Panc1 (cell line): ENCODE data around the gene HSD17B1. TPM values are rescaled to one million over a fixed set of nuclear protein-coding genes. Genes with fewer than 3 reads are reported as not detected.

Source experiments
- ATAC-seq: fragments of 200-7000 bp; cut with Tn5 transposase; 2 replicates; pipeline ENCODE4 v1.9.1; 2020; ENCODE audit warnings: mild to moderate bottlenecking, moderate library complexity
- BruUV-seq: library from RNA; stranded (reverse); fragments of 400-500 nt; replicated peaks from 2 replicates; lab custom pipeline; 2021; lab: Mats Ljungman, UMichigan
- CTCF ChIA-PET: fragments of 300-600 bp; sonication (Branson Sonifier 250); formaldehyde crosslinking; loops from one replicate; lab custom pipeline; 2022; ENCODE audit warnings: antibody characterized with exemption; lab: Charles Lee
- POLR2A ChIA-PET: fragments of 300-600 bp; sonication (Branson Sonifier 250); formaldehyde crosslinking; loops from one replicate; lab custom pipeline; 2022; ENCODE audit warnings: antibody characterized with exemption; lab: Charles Lee
- DNase-seq: peaks from one replicate; pipeline ENCODE4 v3.0.0-alpha.2; 2010; ENCODE audit warnings: low read depth, low spot score
- H3K27ac ChIP-seq: 2 replicates; pipeline ENCODE4 v1.5.1; 2011; ENCODE audit warnings: mild to moderate bottlenecking, low read length, inconsistent platforms
- H3K27me3 ChIP-seq: fragments of 200-500 bp; sonication (Bioruptor generic); 2 replicates; pipeline ENCODE4 v1.6.0; 2014; ENCODE audit warnings: low read length, inconsistent platforms; ENCODE audit not compliant: control insufficient read depth, insufficient read depth
- H3K36me3 ChIP-seq: fragments of 200-500 bp; sonication (Bioruptor generic); 2 replicates; pipeline ENCODE4 v1.5.1; 2014; ENCODE audit warnings: inconsistent platforms, mild to moderate bottlenecking, low read length, moderate library complexity; ENCODE audit not compliant: control insufficient read depth, insufficient read depth
- H3K4me1 ChIP-seq: 2 replicates; pipeline ENCODE4 v1.5.1; 2011; ENCODE audit warnings: inconsistent platforms, mild to moderate bottlenecking, low read length, moderate library complexity; ENCODE audit not compliant: control insufficient read depth, insufficient read depth
- H3K4me3 ChIP-seq, 2 experiments: 2 replicates each; pipeline ENCODE4 v1.5.1; 2011 to 2012; ENCODE audit warnings: low read depth in 2 of 2, low read length in 2 of 2, mild to moderate bottlenecking in 2 of 2, inconsistent platforms in 1 of 2, moderate library complexity in 1 of 2
- H3K9me3 ChIP-seq: fragments of 200-500 bp; sonication (Bioruptor generic); 2 replicates; pipeline ENCODE4 v1.5.1; 2014; ENCODE audit warnings: low read depth, mild to moderate bottlenecking, inconsistent platforms, low read length, moderate library complexity; ENCODE audit not compliant: control insufficient read depth, insufficient read depth
- CTCF ChIP-seq: fragments of 450-650 bp; IDR thresholded peaks from 2 replicates; pipeline ENCODE4 v1.5.1; 2017; ENCODE audit warnings: mild to moderate bottlenecking
- POLR2AphosphoS5 ChIP-seq: IDR thresholded peaks from 2 replicates; pipeline ENCODE4 v1.6.1; 2012; ENCODE audit warnings: mild to moderate bottlenecking, low read depth, low read length, moderate library complexity
- REST ChIP-seq, 2 experiments: IDR thresholded peaks; 2 replicates each; pipeline ENCODE4 v1.6.1; 2011 to 2012; ENCODE audit warnings: low read depth in 2 of 2, control low read depth in 1 of 2, low read length in 1 of 2, mild to moderate bottlenecking in 1 of 2, moderate library complexity in 1 of 2; ENCODE audit not compliant: insufficient read depth in 1 of 2
- SIN3A ChIP-seq: IDR thresholded peaks from 2 replicates; pipeline ENCODE4 v1.6.1; 2012; ENCODE audit warnings: low read depth, mild to moderate bottlenecking, low read length, moderate library complexity, borderline replicate concordance; ENCODE audit not compliant: insufficient read depth
- TCF7L2 ChIP-seq: IDR thresholded peaks from 2 replicates; pipeline ENCODE4 v1.6.1; 2011; ENCODE audit warnings: mild to moderate bottlenecking, low read depth, low read length, inconsistent platforms
- in situ Hi-C: cut with HindIII; loops from 2 replicates; pipeline ENCODE4 v1.10.0; 2016; ENCODE audit warnings: low sequenced_read_pairs, low pct_unique_long_range_greater_than_20kb
- intact Hi-C: fragments of 100-400 bp; cut with micrococcal nuclease; formaldehyde crosslinking; loops from one replicate; pipeline ENCODE4 v1.10.0; 2022; ENCODE audit not compliant: unreplicated experiment
- total RNA-seq: library from RNA; stranded (reverse); gene quantifications from one replicate; pipeline ENCODE4 v1.2.1, GENCODE V29; 2021; ENCODE audit not compliant: unreplicated experiment

HSD17B1 gene
- total RNA-seq, 1 experiment from 2014 or later, result 5.4 TPM

- intact Hi-C loops, result no loop called here
- DNase-seq (no peak), ATAC-seq (no peak)
- no peak overlapping the region for H3K4me3 ChIP-seq
- no TSS peak for BruUV-seq
- POLR2A ChIA-PET, result no interaction called here
- peaks cover 9% of the 10 kb centered on the region for H3K36me3 ChIP-seq
- TF ChIP-seq TCF7L2 (no peak), POLR2AphosphoS5 (no peak), REST (IDR thresholded peaks at IDR 0.05; ENCODE audit: insufficient read depth in 1 of 2, low read depth in 2 of 2, low read length in 1 of 2) (no peak), CTCF (no peak), SIN3A (no peak)
- CTCF ChIA-PET, result no interaction called here
- H3K27me3 ChIP-seq, result no peaks in the 10 kb centered on the region
- H3K4me1 ChIP-seq, result no peaks in the 10 kb centered on the region
- H3K27ac ChIP-seq, result no peak overlapping the region
- H3K9me3 ChIP-seq, result no peaks in the 10 kb centered on the region
- in situ Hi-C loops, result no loop called here
These were observed 45.1 kb upstream of the HSD17B1 start for GRCh38 chr17:42507671-42508070.

- DNase-seq (no peak), ATAC-seq (no peak)
- ChIA-PET POLR2A (interaction anchor here (0.6 kb wide), 1 partner anchor 86 kb away, joined by 3 read pairs; no protein-coding TSS in a partner anchor), CTCF (no interaction called here)
- no peak overlapping the region for H3K4me3 ChIP-seq
- H3K27me3 ChIP-seq, result no peaks in the 10 kb centered on the region
- intact Hi-C loops (no loop called here), in situ Hi-C loops (no loop called here)
- H3K4me1 ChIP-seq, result no peaks in the 10 kb centered on the region
- no peaks in the 10 kb centered on the region for H3K9me3 ChIP-seq
- BruUV-seq, result no TSS peak
- TF ChIP-seq TCF7L2, result no peak
- no peak for TF ChIP-seq CTCF
- TF ChIP-seq SIN3A, result no peak
- no peak for TF ChIP-seq REST (IDR thresholded peaks at IDR 0.05; ENCODE audit: insufficient read depth in 1 of 2, low read depth in 2 of 2, low read length in 1 of 2)
- TF ChIP-seq POLR2AphosphoS5, result no peak
- no peak overlapping the region for H3K27ac ChIP-seq
- H3K36me3 ChIP-seq, result peaks cover 6% of the 10 kb centered on the region
These were observed 44.1 kb upstream of the HSD17B1 start for GRCh38 chr17:42508426-42509165.
